Smooth muscle cell (in vitro differentiated cells): ENCODE measurements around the gene SEZ6L. TPM values are rescaled to one million over a fixed set of nuclear protein-coding genes. Genes with fewer than 3 reads are reported as not detected.

Source experiments
- DNase-seq: peaks from one replicate; lab custom pipeline; 2025; ENCODE audit not compliant: unreplicated experiment; lab: John Stamatoyannopoulos, UW
- H2AFZ ChIP-seq: fragments of 200-600 bp; sonication (generic); 2 replicates; pipeline ENCODE4 v1.6.0; 2016; ENCODE audit warnings: antibody characterized with exemption, low read depth, mild to moderate bottlenecking
- H3F3A ChIP-seq: fragments of 200-600 bp; sonication (generic); 2 replicates; pipeline ENCODE4 v1.6.0; 2017; ENCODE audit warnings: antibody characterized with exemption, low read depth
- H3K27ac ChIP-seq: fragments of 200-600 bp; sonication (generic); 2 replicates; pipeline ENCODE4 v1.5.1; 2016; ENCODE audit warnings: low read depth, mild to moderate bottlenecking
- H3K27me3 ChIP-seq: fragments of 200-600 bp; sonication (generic); 2 replicates; pipeline ENCODE4 v1.6.1; 2016; ENCODE audit warnings: low read depth, mild to moderate bottlenecking
- H3K36me3 ChIP-seq: fragments of 200-600 bp; sonication (generic); 2 replicates; pipeline ENCODE4 v1.5.1; 2016; ENCODE audit warnings: low read depth
- H3K4me1 ChIP-seq: fragments of 200-600 bp; sonication (generic); 2 replicates; pipeline ENCODE4 v1.5.1; 2016; ENCODE audit warnings: low read depth
- H3K4me2 ChIP-seq: fragments of 200-600 bp; sonication (generic); 2 replicates; pipeline ENCODE4 v1.6.0; 2016; ENCODE audit warnings: mild to moderate bottlenecking
- H3K4me3 ChIP-seq: fragments of 200-600 bp; sonication (generic); 2 replicates; pipeline ENCODE4 v1.5.1; 2016; ENCODE audit warnings: mild to moderate bottlenecking
- H3K79me2 ChIP-seq: fragments of 200-600 bp; sonication (generic); 2 replicates; pipeline ENCODE4 v1.6.0; 2016; ENCODE audit warnings: low read depth, mild to moderate bottlenecking
- H3K9ac ChIP-seq: fragments of 200-600 bp; sonication (generic); 2 replicates; pipeline ENCODE4 v1.6.0; 2016; ENCODE audit warnings: low read depth
- H3K9me3 ChIP-seq: fragments of 200-600 bp; sonication (generic); replicated peaks from 2 replicates; pipeline ENCODE4 v1.5.1; 2016; ENCODE audit warnings: low read depth
- H4K20me1 ChIP-seq: fragments of 200-600 bp; sonication (generic); 2 replicates; pipeline ENCODE4 v1.6.0; 2016; ENCODE audit warnings: low read depth
- WGBS: methylation state at CpG from one replicate; pipeline ENCODE4 v1.1.7; 2016; ENCODE audit warnings: low lambda C conversion rate; 5-methylcytosine and 5-hydroxymethylcytosine counted together
- polyA plus RNA-seq: library from polyadenylated mRNA; unstranded; fragments of >200 nt; fragmentation: Nextera tagmentation; extraction: Ambion mirVana; gene quantifications from 2 replicates; pipeline ENCODE4 v1.2.1, GENCODE V29; 2016
- total RNA-seq: library from RNA; depleted of rRNA; stranded (reverse); fragments of >200 nt; gene quantifications from 2 replicates; pipeline ENCODE4 v1.2.3, GENCODE V29; 2014
- TF ChIP-seq, protein P1 (sequence below): fragments of 200-600 bp; sonication (generic); IDR thresholded peaks from 2 replicates; pipeline ENCODE4 v1.5.1; 2017; ENCODE audit warnings: borderline replicate concordance, mild to moderate bottlenecking, antibody characterized with exemption; ENCODE audit not compliant: insufficient read depth, poor library complexity, severe bottlenecking

Gene SEZ6L
- total and polyA plus RNA-seq, 2 experiments from 2014 or later = 2.1 TPM

DNA sequence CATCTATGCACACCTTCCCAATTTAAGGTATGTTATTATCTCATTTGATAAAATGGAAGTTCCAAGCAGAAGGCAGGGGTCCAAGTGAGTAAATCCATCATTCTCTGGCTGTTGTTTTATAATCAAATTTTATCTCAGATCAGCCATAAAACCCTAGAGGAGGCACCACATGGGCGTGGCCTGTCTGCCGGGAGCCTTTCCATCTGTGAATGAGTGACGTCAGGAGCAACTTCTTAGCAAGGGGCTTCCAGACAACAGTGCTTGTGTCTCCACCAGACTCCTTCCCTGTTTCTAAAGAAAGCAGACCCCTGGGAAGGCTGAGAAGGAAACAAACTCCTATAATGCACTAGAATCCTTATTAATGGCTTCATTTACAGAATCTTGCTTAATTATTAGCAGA is 13.5 kb downstream of the SEZ6L start:
- Histone ChIP-seq H2AFZ (no peak overlapping the region), H3K4me3 (no peak overlapping the region), H3K36me3 (no peaks in the 10 kb centered on the region), H3K4me1 (no peaks in the 10 kb centered on the region), H4K20me1 (no peaks in the 10 kb centered on the region), H3K4me2 (no peak overlapping the region), H3K27ac (no peak overlapping the region), H3K9ac (no peak overlapping the region), H3F3A (no peaks in the 10 kb centered on the region), H3K27me3 (peaks cover 3% of the 10 kb centered on the region), H3K9me3 (no peaks in the 10 kb centered on the region), H3K79me2 (no peaks in the 10 kb centered on the region)
- no peak for DNase-seq
- WGBS = 58% methylated on average over 3 of the region's 3 CpGs
- TF ChIP-seq, protein P1, sequence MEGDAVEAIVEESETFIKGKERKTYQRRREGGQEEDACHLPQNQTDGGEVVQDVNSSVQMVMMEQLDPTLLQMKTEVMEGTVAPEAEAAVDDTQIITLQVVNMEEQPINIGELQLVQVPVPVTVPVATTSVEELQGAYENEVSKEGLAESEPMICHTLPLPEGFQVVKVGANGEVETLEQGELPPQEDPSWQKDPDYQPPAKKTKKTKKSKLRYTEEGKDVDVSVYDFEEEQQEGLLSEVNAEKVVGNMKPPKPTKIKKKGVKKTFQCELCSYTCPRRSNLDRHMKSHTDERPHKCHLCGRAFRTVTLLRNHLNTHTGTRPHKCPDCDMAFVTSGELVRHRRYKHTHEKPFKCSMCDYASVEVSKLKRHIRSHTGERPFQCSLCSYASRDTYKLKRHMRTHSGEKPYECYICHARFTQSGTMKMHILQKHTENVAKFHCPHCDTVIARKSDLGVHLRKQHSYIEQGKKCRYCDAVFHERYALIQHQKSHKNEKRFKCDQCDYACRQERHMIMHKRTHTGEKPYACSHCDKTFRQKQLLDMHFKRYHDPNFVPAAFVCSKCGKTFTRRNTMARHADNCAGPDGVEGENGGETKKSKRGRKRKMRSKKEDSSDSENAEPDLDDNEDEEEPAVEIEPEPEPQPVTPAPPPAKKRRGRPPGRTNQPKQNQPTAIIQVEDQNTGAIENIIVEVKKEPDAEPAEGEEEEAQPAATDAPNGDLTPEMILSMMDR = no peak

DNA sequence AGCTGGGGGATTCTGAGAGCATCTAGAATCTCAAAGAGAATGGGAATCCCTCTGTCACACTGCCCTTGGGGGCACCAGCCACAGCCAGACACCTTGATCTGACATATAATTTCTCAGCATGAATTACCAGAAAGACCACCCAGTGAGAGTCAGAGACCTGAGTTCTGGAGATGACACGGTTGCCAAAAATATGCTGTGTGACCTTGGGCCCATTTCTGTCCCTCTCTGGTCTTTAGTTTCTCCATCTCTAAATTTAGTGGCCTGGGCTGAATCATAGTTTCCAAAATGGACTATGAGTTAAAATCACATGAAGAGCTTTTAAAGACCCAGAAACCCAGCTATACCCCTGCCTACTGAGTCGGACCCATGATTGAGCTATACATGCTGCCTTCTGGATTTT is 15.9 kb downstream of the SEZ6L start:
- 92% methylated on average over 2 of the region's 2 CpGs for WGBS
- Histone ChIP-seq H3K4me1 (no peaks in the 10 kb centered on the region), H3K4me3 (no peak overlapping the region), H4K20me1 (no peaks in the 10 kb centered on the region), H3K27ac (no peak overlapping the region), H3K36me3 (no peaks in the 10 kb centered on the region), H3K79me2 (no peaks in the 10 kb centered on the region), H3K9me3 (no peaks in the 10 kb centered on the region), H3F3A (no peaks in the 10 kb centered on the region), H3K27me3 (peaks cover 3% of the 10 kb centered on the region), H3K4me2 (no peak overlapping the region), H3K9ac (no peak overlapping the region), H2AFZ (no peak overlapping the region)
- TF ChIP-seq, protein P1 = no peak
- no peak for DNase-seq

DNA sequence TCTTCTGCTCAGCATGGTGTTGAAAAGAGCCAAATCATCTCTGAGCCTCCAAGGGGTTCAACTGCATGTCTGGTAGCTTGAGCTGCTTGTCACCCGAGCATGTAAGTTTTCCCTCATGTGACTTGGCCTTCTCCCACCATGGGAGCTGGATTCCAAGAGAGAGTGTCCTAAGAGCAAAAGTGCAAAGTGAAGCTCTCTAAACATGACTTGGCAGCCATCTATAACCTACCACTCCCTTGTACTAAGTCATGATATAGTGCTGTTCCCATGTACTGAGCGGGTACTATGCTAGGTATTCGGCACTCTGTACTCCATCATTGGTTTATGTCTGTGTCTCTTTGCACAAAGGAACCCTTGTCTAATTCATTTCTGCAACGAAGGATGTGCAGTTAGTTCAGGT is 19.1 kb downstream of the SEZ6L start:
- H3K27me3 ChIP-seq = peaks cover 3% of the 10 kb centered on the region
- WGBS = 81% methylated on average over 4 of the region's 4 CpGs

DNA sequence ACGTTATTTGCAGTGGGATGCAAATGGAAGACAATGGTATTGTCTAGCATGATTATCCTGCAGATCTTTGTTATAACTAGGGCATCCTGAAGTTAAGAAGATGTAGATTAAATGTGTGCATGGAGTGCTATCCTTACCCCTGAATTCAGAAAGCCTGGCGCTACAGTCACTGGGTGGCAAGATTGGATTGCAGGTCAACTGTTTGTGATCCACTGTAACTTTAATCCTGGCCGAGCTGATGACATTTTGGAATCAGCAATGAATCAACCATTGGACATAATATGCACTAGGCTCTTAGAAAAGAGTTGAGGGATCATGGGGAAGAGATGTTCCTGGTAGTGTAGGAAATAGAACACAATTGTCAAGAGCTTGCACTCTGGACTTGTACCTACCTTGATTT is 25.1 kb downstream of the SEZ6L start:
- Histone ChIP-seq H3K36me3 (no peaks in the 10 kb centered on the region), H3K9me3 (no peaks in the 10 kb centered on the region), H3K4me3 (no peak overlapping the region), H3K27ac (no peak overlapping the region), H3K27me3 (no peaks in the 10 kb centered on the region), H3K4me2 (no peak overlapping the region), H3K4me1 (no peaks in the 10 kb centered on the region), H3K9ac (no peak overlapping the region), H4K20me1 (no peaks in the 10 kb centered on the region), H2AFZ (no peak overlapping the region), H3K79me2 (no peaks in the 10 kb centered on the region), H3F3A (no peaks in the 10 kb centered on the region)
- TF ChIP-seq, protein P1 = no peak
- DNase-seq = no peak
- WGBS = 84% methylated on average over 3 of the region's 3 CpGs

More for the DNA sequence above, 19.1 kb downstream of the SEZ6L start:
- no peak overlapping the region for H3K4me3 ChIP-seq
- H3K4me2 ChIP-seq = no peak overlapping the region
- no peaks in the 10 kb centered on the region for H3F3A ChIP-seq
- no peaks in the 10 kb centered on the region for H3K9me3 ChIP-seq
- H3K9ac ChIP-seq = no peak overlapping the region
- H3K36me3 ChIP-seq = no peaks in the 10 kb centered on the region
- no peaks in the 10 kb centered on the region for H4K20me1 ChIP-seq
- TF ChIP-seq, protein P1 = no peak
- no peak for DNase-seq
- no peaks in the 10 kb centered on the region for H3K4me1 ChIP-seq
- no peaks in the 10 kb centered on the region for H3K79me2 ChIP-seq
- no peak overlapping the region for H3K27ac ChIP-seq
- H2AFZ ChIP-seq = no peak overlapping the region
